Measurements from ENCODE around the gene WDR83.
"Not testable (repeated sequence)": the region's sequence is repeated elsewhere in the genome, so short reads cannot be mapped to it uniquely, and the experiment has no call there.

The WDR83 gene

DNA sequence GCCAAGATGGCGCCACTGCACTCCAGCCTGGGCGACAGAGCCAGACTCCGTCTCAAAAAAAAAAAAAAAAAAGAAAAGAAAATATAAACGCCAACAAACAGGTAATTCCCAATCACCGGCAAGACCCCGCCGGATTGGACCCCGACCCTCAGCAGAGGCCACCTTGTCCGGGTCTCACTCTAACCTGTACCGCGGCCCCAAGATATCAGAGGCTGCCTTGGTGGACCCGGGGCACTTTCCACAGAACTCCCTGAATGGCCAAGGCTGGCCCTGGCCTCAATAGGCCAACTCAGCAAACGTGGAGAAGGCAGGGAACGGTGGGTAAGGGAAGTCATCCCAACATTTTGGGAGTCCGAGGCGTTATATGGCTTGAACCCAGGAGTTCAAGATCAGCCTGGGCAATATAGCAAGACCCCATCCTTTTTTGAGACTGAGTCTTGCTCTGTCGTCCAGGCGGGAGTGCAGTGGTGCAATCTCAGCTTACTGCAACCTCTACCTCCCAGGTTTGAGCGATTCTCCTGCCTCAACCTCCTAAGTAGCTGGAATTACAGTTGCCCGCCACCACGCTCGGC lies 27.9 kb upstream of the WDR83 start:
- Histone ChIP-seq H3K4me3 (ENCODE audit: low read depth in 1 of 5, low read length in 5 of 5) (no peak overlapping the region), H3K4me1 (ENCODE audit: control insufficient read depth in 5 of 5, insufficient read depth in 5 of 5, low read length in 5 of 5) (peaks cover 2 to 10% (median 8%) of the 10 kb centered on the region in 5 donors), H3K9ac (ENCODE audit: low read length in 5 of 5) (no peak overlapping the region)

DNA sequence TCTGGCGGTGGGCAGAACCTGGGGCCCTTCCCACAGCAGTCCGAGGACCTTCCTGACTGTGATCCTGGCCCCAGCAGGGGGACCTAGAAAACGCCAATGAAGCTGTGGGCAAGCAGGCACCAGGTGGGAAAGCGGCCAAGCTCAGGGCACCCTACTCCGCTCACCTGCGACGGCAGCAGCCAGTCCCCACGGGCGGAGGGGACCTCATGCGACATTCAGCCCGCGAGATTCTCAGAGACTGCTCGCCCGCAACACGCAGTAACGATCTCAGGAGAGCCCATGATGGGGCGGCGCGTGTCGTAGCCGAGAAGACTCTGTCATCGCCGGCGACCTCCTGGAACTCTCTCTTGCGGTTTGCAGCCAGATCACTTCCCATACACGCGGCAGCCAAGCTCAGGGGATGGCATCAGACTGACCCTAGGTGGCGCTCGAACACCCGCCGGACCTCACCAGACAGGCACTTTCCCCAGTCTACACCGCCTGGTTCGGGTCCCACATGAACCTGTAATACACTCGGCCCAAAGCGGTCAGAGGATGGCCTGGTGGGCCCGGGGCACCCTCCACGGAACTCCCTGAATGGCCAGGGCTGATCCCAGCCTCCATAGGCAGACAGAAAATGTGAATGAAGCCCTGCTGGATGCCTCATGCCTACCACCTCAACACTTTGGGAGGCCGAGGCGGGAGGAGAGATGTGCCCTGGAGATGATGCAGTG lies 26.6 kb upstream of the WDR83 start:
- Histone ChIP-seq H3K27ac (ENCODE audit: low read depth, low read length) (no peak overlapping the region), H3K27me3 (ENCODE audit: control insufficient read depth in 5 of 5, insufficient read depth in 4 of 5, low read length in 5 of 5) (no peaks in the 10 kb centered on the region), H3K4me1 (ENCODE audit: control insufficient read depth in 5 of 5, insufficient read depth in 5 of 5, low read length in 5 of 5) (peaks cover 2 to 10% (median 8%) of the 10 kb centered on the region in 5 donors), H3K9me3 (ENCODE audit: control insufficient read depth in 5 of 5, low read length in 5 of 5) (no peaks in the 10 kb centered on the region), H3K36me3 (ENCODE audit: control insufficient read depth in 5 of 5, insufficient read depth in 5 of 5, low read length in 5 of 5) (peaks cover 0 to 3% (median 0%) of the 10 kb centered on the region in 5 donors), H3K4me3 (ENCODE audit: low read depth in 1 of 5, low read length in 5 of 5) (peak overlapping the region; percentile 19 to 62 (median 48)), H3K9ac (ENCODE audit: low read length in 5 of 5) (peak overlapping the region in 3 of 5 donors; percentile 39 to 71 (median 64))

More for the DNA sequence above, 27.9 kb upstream of the WDR83 start:
- H3K9me3 ChIP-seq (ENCODE audit: control insufficient read depth in 5 of 5, low read length in 5 of 5), result no peaks in the 10 kb centered on the region
- H3K27me3 ChIP-seq (ENCODE audit: control insufficient read depth in 5 of 5, insufficient read depth in 4 of 5, low read length in 5 of 5), result no peaks in the 10 kb centered on the region
- H3K27ac ChIP-seq (ENCODE audit: low read depth, low read length), result no peak overlapping the region
- H3K36me3 ChIP-seq (ENCODE audit: control insufficient read depth in 5 of 5, insufficient read depth in 5 of 5, low read length in 5 of 5), result no peaks in the 10 kb centered on the region

- no peak overlapping the region for H3K9ac ChIP-seq (ENCODE audit: low read length in 5 of 5)
- H3K9me3 ChIP-seq (ENCODE audit: control insufficient read depth in 5 of 5, low read length in 5 of 5), result no peaks in the 10 kb centered on the region
- no peak overlapping the region for H3K4me3 ChIP-seq (ENCODE audit: low read depth in 1 of 5, low read length in 5 of 5)
- peaks cover 0 to 3% (median 0%) of the 10 kb centered on the region in 5 donors for H3K36me3 ChIP-seq (ENCODE audit: control insufficient read depth in 5 of 5, insufficient read depth in 5 of 5, low read length in 5 of 5)
- H3K27me3 ChIP-seq (ENCODE audit: control insufficient read depth in 5 of 5, insufficient read depth in 4 of 5, low read length in 5 of 5), result no peaks in the 10 kb centered on the region
- H3K4me1 ChIP-seq (ENCODE audit: control insufficient read depth in 5 of 5, insufficient read depth in 5 of 5, low read length in 5 of 5), result peaks cover 2 to 10% (median 8%) of the 10 kb centered on the region in 5 donors
- H3K27ac ChIP-seq (ENCODE audit: low read depth, low read length), result no peak overlapping the region
These were observed 25.2 kb upstream of the WDR83 start for GRCh38 chr19:12641456-12641855.

GRCh38 chr19:12642506-12642905 lies 24.1 kb upstream of the WDR83 start:
- Histone ChIP-seq H3K4me3 (ENCODE audit: low read depth in 1 of 5, low read length in 5 of 5) (no peak overlapping the region), H3K36me3 (ENCODE audit: control insufficient read depth in 5 of 5, insufficient read depth in 5 of 5, low read length in 5 of 5) (peaks cover 0 to 3% (median 0%) of the 10 kb centered on the region in 5 donors), H3K9me3 (ENCODE audit: control insufficient read depth in 5 of 5, low read length in 5 of 5) (no peaks in the 10 kb centered on the region), H3K27me3 (ENCODE audit: control insufficient read depth in 5 of 5, insufficient read depth in 4 of 5, low read length in 5 of 5) (no peaks in the 10 kb centered on the region), H3K4me1 (ENCODE audit: control insufficient read depth in 5 of 5, insufficient read depth in 5 of 5, low read length in 5 of 5) (peaks cover 2 to 10% (median 8%) of the 10 kb centered on the region in 5 donors), H3K9ac (ENCODE audit: low read length in 5 of 5) (no peak overlapping the region), H3K27ac (ENCODE audit: low read depth, low read length) (no peak overlapping the region)

DNA sequence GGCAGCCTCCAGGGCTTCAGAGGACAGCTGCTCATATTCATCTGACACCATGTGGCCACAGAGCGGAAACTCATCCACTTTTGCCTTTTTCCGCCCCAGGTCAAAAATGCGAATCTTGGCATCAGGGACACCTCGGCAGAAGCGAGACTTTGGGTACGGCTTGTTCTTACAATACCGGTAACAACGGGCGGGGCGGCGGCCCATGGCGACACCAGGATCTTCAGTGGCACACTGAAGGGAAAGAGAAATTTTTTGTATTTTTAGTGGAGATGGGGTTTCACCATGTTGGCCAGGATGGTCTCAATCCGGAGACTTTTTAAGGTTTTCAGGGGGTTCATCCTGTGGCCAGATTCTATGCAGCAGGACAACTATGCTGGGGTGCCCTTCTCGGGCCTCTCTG lies 22.9 kb upstream of the WDR83 start:
- not testable (repeated sequence) for H3K27ac ChIP-seq (ENCODE audit: low read depth, low read length); H3K9me3 ChIP-seq (ENCODE audit: control insufficient read depth in 5 of 5, low read length in 5 of 5); H3K4me3 ChIP-seq (ENCODE audit: low read depth in 1 of 5, low read length in 5 of 5); H3K36me3 ChIP-seq (ENCODE audit: control insufficient read depth in 5 of 5, insufficient read depth in 5 of 5, low read length in 5 of 5); H3K27me3 ChIP-seq (ENCODE audit: control insufficient read depth in 5 of 5, insufficient read depth in 4 of 5, low read length in 5 of 5); H3K9ac ChIP-seq (ENCODE audit: low read length in 5 of 5)
- peaks cover 5 to 21% (median 19%) of the 10 kb centered on the region in 5 donors for H3K4me1 ChIP-seq (ENCODE audit: control insufficient read depth in 5 of 5, insufficient read depth in 5 of 5, low read length in 5 of 5)

- peaks cover 3 to 12% (median 11%) of the 10 kb centered on the region in 5 donors for H3K4me1 ChIP-seq (ENCODE audit: control insufficient read depth in 5 of 5, insufficient read depth in 5 of 5, low read length in 5 of 5)
- H3K4me3 ChIP-seq (ENCODE audit: low read depth in 1 of 5, low read length in 5 of 5), result no peak overlapping the region
- no peaks in the 10 kb centered on the region for H3K27me3 ChIP-seq (ENCODE audit: control insufficient read depth in 5 of 5, insufficient read depth in 4 of 5, low read length in 5 of 5)
- peaks cover 0 to 10% (median under 1%) of the 10 kb centered on the region in 5 donors for H3K36me3 ChIP-seq (ENCODE audit: control insufficient read depth in 5 of 5, insufficient read depth in 5 of 5, low read length in 5 of 5)
- no peaks in the 10 kb centered on the region for H3K9me3 ChIP-seq (ENCODE audit: control insufficient read depth in 5 of 5, low read length in 5 of 5)
- no peak overlapping the region for H3K27ac ChIP-seq (ENCODE audit: low read depth, low read length)
- H3K9ac ChIP-seq (ENCODE audit: low read length in 5 of 5), result no peak overlapping the region
These were observed 20.1 kb upstream of the WDR83 start for GRCh38 chr19:12646551-12646950.

DNA sequence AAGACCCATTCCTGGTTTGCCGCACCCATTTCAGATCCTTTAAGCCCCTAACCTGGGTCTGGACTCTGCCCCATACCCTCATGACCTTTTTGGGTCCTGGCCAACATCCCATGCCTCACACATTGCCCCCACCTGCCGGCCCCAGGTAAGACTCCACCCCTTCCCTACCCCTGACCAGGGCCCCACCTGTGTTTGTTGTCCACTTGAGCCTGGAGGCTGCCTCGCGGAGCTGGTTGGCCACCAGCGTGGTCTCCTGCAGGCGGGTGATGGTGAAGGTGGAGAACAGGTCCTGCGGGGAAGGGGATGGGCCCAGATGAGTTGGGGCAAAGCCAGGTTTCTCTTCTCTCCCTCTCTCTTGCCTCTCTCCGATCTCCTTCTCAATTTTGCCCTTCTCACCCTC lies 19.6 kb upstream of the WDR83 start:
- peaks cover 3 to 12% (median 11%) of the 10 kb centered on the region in 5 donors for H3K4me1 ChIP-seq (ENCODE audit: control insufficient read depth in 5 of 5, insufficient read depth in 5 of 5, low read length in 5 of 5)
- H3K9me3 ChIP-seq (ENCODE audit: control insufficient read depth in 5 of 5, low read length in 5 of 5), result no peaks in the 10 kb centered on the region
- peaks cover 0 to 14% (median 6%) of the 10 kb centered on the region in 5 donors for H3K36me3 ChIP-seq (ENCODE audit: control insufficient read depth in 5 of 5, insufficient read depth in 5 of 5, low read length in 5 of 5)
- H3K9ac ChIP-seq (ENCODE audit: low read length in 5 of 5), result no peak overlapping the region
- H3K27ac ChIP-seq (ENCODE audit: low read depth, low read length), result no peak overlapping the region
- no peaks in the 10 kb centered on the region for H3K27me3 ChIP-seq (ENCODE audit: control insufficient read depth in 5 of 5, insufficient read depth in 4 of 5, low read length in 5 of 5)
- H3K4me3 ChIP-seq (ENCODE audit: low read depth in 1 of 5, low read length in 5 of 5), result no peak overlapping the region

DNA sequence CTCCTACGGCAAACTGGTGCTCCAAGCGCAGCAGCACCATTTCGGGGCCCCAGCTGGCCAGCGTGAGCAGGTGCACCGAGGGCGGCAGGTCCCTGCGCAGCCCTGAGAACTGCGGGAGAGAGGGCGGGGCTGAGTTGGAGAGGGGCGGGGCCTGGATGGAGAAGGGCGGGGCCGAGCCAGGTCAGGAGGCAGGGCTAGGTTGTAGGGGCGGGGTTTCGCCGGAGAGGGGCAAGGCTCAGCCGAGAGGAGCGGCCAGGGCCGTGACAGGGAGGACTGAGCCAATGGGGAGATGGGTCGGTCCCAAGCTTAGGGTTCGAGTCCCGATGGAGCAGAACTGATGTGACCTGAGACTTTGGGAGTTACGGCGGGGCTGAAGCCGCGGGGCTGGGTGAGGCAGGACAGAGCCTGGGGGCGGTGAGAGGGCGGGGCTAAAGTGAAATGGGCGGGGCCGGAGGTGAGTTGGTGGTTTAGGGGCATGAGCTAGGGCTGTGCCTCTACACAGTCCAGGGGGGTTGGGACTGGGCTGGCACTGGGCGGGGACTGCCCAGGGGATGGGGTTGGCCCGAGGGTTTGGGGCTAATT lies 19.0 kb upstream of the WDR83 start:
- H3K9ac ChIP-seq (ENCODE audit: low read length in 5 of 5), result peak overlapping the region in 1 of 5 donors; percentile 59
- peaks cover 0 to 16% (median 8%) of the 10 kb centered on the region in 5 donors for H3K36me3 ChIP-seq (ENCODE audit: control insufficient read depth in 5 of 5, insufficient read depth in 5 of 5, low read length in 5 of 5)
- H3K27me3 ChIP-seq (ENCODE audit: control insufficient read depth in 5 of 5, insufficient read depth in 4 of 5, low read length in 5 of 5), result no peaks in the 10 kb centered on the region
- H3K27ac ChIP-seq (ENCODE audit: low read depth, low read length), result no peak overlapping the region
- peak overlapping the region in 4 of 5 donors; percentile 38 to 52 (median 46) for H3K4me3 ChIP-seq (ENCODE audit: low read depth in 1 of 5, low read length in 5 of 5)
- peaks cover 3 to 12% (median 11%) of the 10 kb centered on the region in 5 donors for H3K4me1 ChIP-seq (ENCODE audit: control insufficient read depth in 5 of 5, insufficient read depth in 5 of 5, low read length in 5 of 5)
- no peaks in the 10 kb centered on the region for H3K9me3 ChIP-seq (ENCODE audit: control insufficient read depth in 5 of 5, low read length in 5 of 5)

GRCh38 chr19:12648088-12648487 lies 18.5 kb upstream of the WDR83 start:
- Histone ChIP-seq H3K9ac (ENCODE audit: low read length in 5 of 5) (peak overlapping the region in 3 of 5 donors; percentile 46 to 59 (median 56)), H3K4me1 (ENCODE audit: control insufficient read depth in 5 of 5, insufficient read depth in 5 of 5, low read length in 5 of 5) (peaks cover 3 to 12% (median 11%) of the 10 kb centered on the region in 5 donors), H3K36me3 (ENCODE audit: control insufficient read depth in 5 of 5, insufficient read depth in 5 of 5, low read length in 5 of 5) (peaks cover 0 to 16% (median 8%) of the 10 kb centered on the region in 5 donors), H3K27ac (ENCODE audit: low read depth, low read length) (no peak overlapping the region), H3K4me3 (ENCODE audit: low read depth in 1 of 5, low read length in 5 of 5) (peak overlapping the region in 4 of 5 donors; percentile 38 to 52 (median 46)), H3K27me3 (ENCODE audit: control insufficient read depth in 5 of 5, insufficient read depth in 4 of 5, low read length in 5 of 5) (no peaks in the 10 kb centered on the region), H3K9me3 (ENCODE audit: control insufficient read depth in 5 of 5, low read length in 5 of 5) (no peaks in the 10 kb centered on the region)

- peaks cover 3 to 12% (median 11%) of the 10 kb centered on the region in 5 donors for H3K4me1 ChIP-seq (ENCODE audit: control insufficient read depth in 5 of 5, insufficient read depth in 5 of 5, low read length in 5 of 5)
- H3K9ac ChIP-seq (ENCODE audit: low read length in 5 of 5), result no peak overlapping the region
- no peaks in the 10 kb centered on the region for H3K27me3 ChIP-seq (ENCODE audit: control insufficient read depth in 5 of 5, insufficient read depth in 4 of 5, low read length in 5 of 5)
- peaks cover 0 to 26% (median 10%) of the 10 kb centered on the region in 5 donors for H3K36me3 ChIP-seq (ENCODE audit: control insufficient read depth in 5 of 5, insufficient read depth in 5 of 5, low read length in 5 of 5)
- no peaks in the 10 kb centered on the region for H3K9me3 ChIP-seq (ENCODE audit: control insufficient read depth in 5 of 5, low read length in 5 of 5)
- no peak overlapping the region for H3K4me3 ChIP-seq (ENCODE audit: low read depth in 1 of 5, low read length in 5 of 5)
- no peak overlapping the region for H3K27ac ChIP-seq (ENCODE audit: low read depth, low read length)
These were observed 16.7 kb upstream of the WDR83 start for GRCh38 chr19:12649941-12650340.

Measured in subcutaneous abdominal adipose tissue (tissue), 5 donors.